GM23338 (cell line): ENCODE results near the gene GNAO1. TPM values are rescaled to one million over a fixed set of nuclear protein-coding genes. Genes with fewer than 3 reads are reported as not detected.

ENCODE experiments used
- ATAC-seq: fragments of 200-7000 bp; cut with Tn5 transposase; 3 replicates; pipeline ENCODE4 v1.9.1; 2020
- DNase-seq: peaks from one replicate; pipeline ENCODE4 v3.0.0-alpha.2; 2015; ENCODE audit warnings: low spot score
- H2AFZ ChIP-seq: fragments of 200-600 bp; sonication (generic); 2 replicates; pipeline ENCODE4 v1.8.0; 2016; ENCODE audit warnings: antibody characterized with exemption, mild to moderate bottlenecking, moderate library complexity
- H3F3A ChIP-seq: fragments of 200-600 bp; sonication (generic); replicated peaks from 2 replicates; pipeline ENCODE4 v1.8.0; 2017; ENCODE audit warnings: antibody characterized with exemption, mixed run types, low read depth
- H3K27ac ChIP-seq: fragments of 200-600 bp; sonication (generic); 2 replicates; pipeline ENCODE4 v1.6.1; 2016; ENCODE audit warnings: low read depth
- H3K27me3 ChIP-seq: fragments of 200-600 bp; sonication (generic); 2 replicates; pipeline ENCODE4 v1.8.0; 2016; ENCODE audit warnings: mild to moderate bottlenecking, mixed run types, moderate library complexity; ENCODE audit not compliant: insufficient read depth
- H3K36me3 ChIP-seq: fragments of 200-600 bp; sonication (generic); 2 replicates; pipeline ENCODE4 v1.8.0; 2016; ENCODE audit warnings: mild to moderate bottlenecking; ENCODE audit not compliant: insufficient read depth
- H3K4me1 ChIP-seq: fragments of 200-600 bp; sonication (generic); 2 replicates; pipeline ENCODE4 v1.8.0; 2016; ENCODE audit warnings: mild to moderate bottlenecking, moderate library complexity; ENCODE audit not compliant: insufficient read depth
- H3K4me2 ChIP-seq: fragments of 200-600 bp; sonication (generic); 2 replicates; pipeline ENCODE4 v1.7.1; 2017; ENCODE audit warnings: mixed run types
- H3K4me3 ChIP-seq: fragments of 200-600 bp; sonication (generic); 2 replicates; pipeline ENCODE4 v1.6.1; 2016; ENCODE audit warnings: mixed run types
- H3K79me2 ChIP-seq: fragments of 200-600 bp; sonication (generic); replicated peaks from 2 replicates; pipeline ENCODE4 v1.8.0; 2017; ENCODE audit warnings: mild to moderate bottlenecking; ENCODE audit not compliant: insufficient read depth
- H3K9me2 ChIP-seq: fragments of 200-600 bp; sonication (generic); 2 replicates; pipeline ENCODE4 v1.8.0; 2017; ENCODE audit not compliant: insufficient read depth
- H4K20me1 ChIP-seq: fragments of 200-600 bp; sonication (generic); replicated peaks from 2 replicates; pipeline ENCODE4 v1.8.0; 2017; ENCODE audit warnings: mild to moderate bottlenecking; ENCODE audit not compliant: insufficient read depth
- H3K27ac Mint-ChIP-seq: 2 replicates; pipeline ENCODE4 v1.8.0; 2020; ENCODE audit warnings: inconsistent platforms, mild to moderate bottlenecking, moderate library complexity, mixed read lengths
- H3K27me3 Mint-ChIP-seq: 3 replicates; pipeline ENCODE4 v1.8.0; 2022; ENCODE audit warnings: low read depth, mild to moderate bottlenecking, moderate library complexity, mixed read lengths, inconsistent platforms; ENCODE audit not compliant: insufficient read depth, poor library complexity
- H3K36me3 Mint-ChIP-seq: 3 replicates; pipeline ENCODE4 v1.8.0; 2021; ENCODE audit warnings: low read depth, mild to moderate bottlenecking, inconsistent platforms, moderate library complexity, mixed read lengths
- H3K4me1 Mint-ChIP-seq: 3 replicates; pipeline ENCODE4 v1.8.0; 2020; ENCODE audit warnings: mild to moderate bottlenecking, inconsistent platforms, mixed read lengths
- H3K4me3 Mint-ChIP-seq: 3 replicates; pipeline ENCODE4 v1.8.0; 2021; ENCODE audit warnings: moderate library complexity, mild to moderate bottlenecking, inconsistent platforms, mixed read lengths
- H3K9me3 Mint-ChIP-seq: 3 replicates; pipeline ENCODE4 v1.8.0; 2020; ENCODE audit warnings: moderate library complexity, mild to moderate bottlenecking, inconsistent platforms, mixed read lengths
- CREB1 ChIP-seq: fragments of 250-450 bp; sonication (Bioruptor Pico); IDR thresholded peaks from 2 replicates; pipeline ENCODE4 v1.5.0; 2020; ENCODE audit warnings: low read depth, mild to moderate bottlenecking, moderate library complexity
- ETS1 ChIP-seq: IDR thresholded peaks from 2 replicates; pipeline ENCODE4 v1.6.1; 2016; ENCODE audit warnings: antibody characterized with exemption
- EZH2 ChIP-seq: fragments of 200-600 bp; sonication (generic); IDR thresholded peaks from one replicate; pipeline ENCODE4 v1.8.0; 2017; ENCODE audit warnings: antibody characterized with exemption, mild to moderate bottlenecking, low read depth; ENCODE audit not compliant: unreplicated experiment
- POLR2AphosphoS5 ChIP-seq: IDR thresholded peaks from 2 replicates; pipeline ENCODE4 v1.6.1; 2016; ENCODE audit warnings: antibody characterized with exemption, low read depth
- STAT1 ChIP-seq: IDR thresholded peaks from one replicate; pipeline ENCODE4 v1.6.1; 2016; ENCODE audit warnings: antibody characterized with exemption; ENCODE audit not compliant: unreplicated experiment
- ZNF114 ChIP-seq: fragments of 250-450 bp; sonication (Bioruptor Pico); IDR thresholded peaks from 2 replicates; pipeline ENCODE4 v1.5.0; 2020; ENCODE audit warnings: mild to moderate bottlenecking, moderate library complexity
- ZNF331 ChIP-seq: fragments of 250-450 bp; sonication (Bioruptor Pico); IDR thresholded peaks from 2 replicates; pipeline ENCODE4 v1.5.0; 2020; ENCODE audit warnings: low read depth, mild to moderate bottlenecking, moderate library complexity
- ZNF462 ChIP-seq: fragments of 250-450 bp; sonication (Bioruptor Pico); IDR thresholded peaks from 2 replicates; pipeline ENCODE4 v1.5.0; 2020; ENCODE audit warnings: mild to moderate bottlenecking, moderate library complexity
- polyA plus RNA-seq: library from polyadenylated mRNA; unstranded; fragments of >200 nt; fragmentation: Nextera tagmentation; extraction: Ambion mirVana; gene quantifications from 2 replicates; pipeline ENCODE4 v1.2.1, GENCODE V29; 2016
- total RNA-seq: library from RNA; depleted of rRNA; stranded (reverse); fragments of >200 nt; shearing (Covaris generic); gene quantifications from 2 replicates; pipeline ENCODE4 v1.2.3, GENCODE V29; 2014

The GNAO1 gene
- total and polyA plus RNA-seq, 2 experiments from 2014 or later = 6.5 to 24.8 TPM

- Histone ChIP-seq H3K36me3 (no peaks in the 10 kb centered on the region), H3K4me2 (no peak overlapping the region), H3K4me3 (no peak overlapping the region), H3K27me3 (0 out of 2 replicates have a peak, but pooled peaks cover 4% of the 10 kb centered on the region), H3K4me1 (peaks cover 30% of the 10 kb centered on the region), H4K20me1 (peaks cover 10% of the 10 kb centered on the region), H2AFZ (no peak overlapping the region), H3K79me2 (no peaks in the 10 kb centered on the region), H3F3A (0 out of 2 replicates have a peak, but pooled peaks cover 3% of the 10 kb centered on the region), H3K27ac (no peak overlapping the region), H3K9me2 (no peaks in the 10 kb centered on the region)
- no peak for DNase-seq
- Mint-ChIP-seq H3K4me1 (peaks cover 45% of the 10 kb centered on the region), H3K36me3 (no peaks in the 10 kb centered on the region; the same call in 2 of the 3 replicates), H3K27ac (no peak overlapping the region), H3K9me3 (no peaks in the 10 kb centered on the region), H3K27me3 (peaks cover 5% of the 10 kb centered on the region), H3K4me3 (no peak overlapping the region)
- ATAC-seq = no peak
- TF ChIP-seq ZNF331 (no peak), STAT1 (no peak), ETS1 (no peak), POLR2AphosphoS5 (no peak), CREB1 (CRISPR knock-in tag) (no peak), EZH2 (no peak), ZNF114 (no peak), ZNF462 (no peak)
Observed at GRCh38 chr16:56294014-56294413, 102.7 kb downstream of the GNAO1 start.
